ENCODE results near the gene NDUFAF3.

NDUFAF3 gene

DNA sequence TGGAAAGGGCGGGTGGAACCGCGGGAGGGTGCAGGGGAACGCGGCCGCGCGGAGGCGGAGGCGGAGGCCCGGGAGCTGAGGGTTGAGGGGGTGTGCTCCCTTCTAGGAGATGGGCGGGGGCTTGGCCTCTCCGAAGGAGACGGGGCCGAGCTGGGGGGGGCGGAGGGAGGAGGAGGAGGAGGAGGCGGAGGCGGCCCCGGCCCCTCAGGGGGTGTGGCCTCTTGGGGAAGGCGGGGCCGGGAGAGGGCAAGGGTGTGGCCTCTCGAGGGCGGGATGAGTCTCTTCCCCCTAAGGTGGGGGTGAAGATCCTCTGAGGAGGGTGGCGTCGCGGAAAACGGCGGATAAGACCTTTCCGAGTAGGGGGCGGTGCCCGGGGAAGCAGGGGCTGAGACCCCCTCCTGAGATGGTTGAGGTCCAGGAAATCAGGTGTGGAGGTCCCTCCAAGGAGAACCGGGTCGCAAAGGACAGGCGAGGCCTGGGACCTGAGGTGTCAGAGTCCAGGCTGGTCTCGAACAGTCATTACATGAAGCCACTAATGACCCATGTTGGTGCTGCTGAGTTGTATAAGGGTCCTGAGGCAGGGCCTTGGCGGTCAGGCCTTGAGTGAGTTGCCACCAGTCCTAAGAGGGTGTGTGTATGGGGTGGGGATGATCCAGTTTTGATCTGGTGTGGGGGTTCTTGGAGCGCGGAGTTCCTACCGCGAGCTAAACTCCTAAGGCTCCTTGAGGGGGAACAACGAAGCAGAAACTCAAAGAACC is 14.0 kb upstream of the NDUFAF3 start (continued):
- TF ChIP-seq ZNF629 (tag by site-specific recombination; IDR thresholded peaks at IDR 0.05) (no peak), ZNF510 (tag by site-specific recombination; IDR thresholded peaks at IDR 0.05; ENCODE audit: insufficient replicate concordance) (no peak), ZNF692 (tag by site-specific recombination; IDR thresholded peaks at IDR 0.05) (no peak), ZBTB20 (tag by site-specific recombination; IDR thresholded peaks at IDR 0.05) (peak; percentile 48), SALL2 (tag by site-specific recombination; IDR thresholded peaks at IDR 0.05; ENCODE audit: borderline replicate concordance) (no peak), ZNF501 (tag by site-specific recombination; IDR thresholded peaks at IDR 0.05) (peak; percentile 2; the same call in 1 of the 2 replicates), ZNF155 (tag by site-specific recombination; IDR thresholded peaks at IDR 0.05) (no peak), ZBTB17 (tag by site-specific recombination; IDR thresholded peaks at IDR 0.05) (no peak), ZNF394 (tag by site-specific recombination; IDR thresholded peaks at IDR 0.05; ENCODE audit: borderline replicate concordance) (0 out of 2 replicates have a peak, but pooled peaks have one; percentile 1), ZNF114 (tag by site-specific recombination; IDR thresholded peaks at IDR 0.05) (no peak), ZXDB (tag by site-specific recombination; IDR thresholded peaks at IDR 0.05) (no peak; the same call in 1 of the 2 replicates), ZNF544 (tag by site-specific recombination; IDR thresholded peaks at IDR 0.05) (no peak), ZNF398 (tag by site-specific recombination; IDR thresholded peaks at IDR 0.05) (peak; percentile 79), ZNF404 (tag by site-specific recombination; IDR thresholded peaks at IDR 0.05) (no peak), MYNN (tag by site-specific recombination; IDR thresholded peaks at IDR 0.05; ENCODE audit: borderline replicate concordance) (no peak), ZNF747 (tag by site-specific recombination; IDR thresholded peaks at IDR 0.05) (no peak), ZNF707 (tag by site-specific recombination; IDR thresholded peaks at IDR 0.05) (no peak)
- TF ChIP-seq, protein P1, sequence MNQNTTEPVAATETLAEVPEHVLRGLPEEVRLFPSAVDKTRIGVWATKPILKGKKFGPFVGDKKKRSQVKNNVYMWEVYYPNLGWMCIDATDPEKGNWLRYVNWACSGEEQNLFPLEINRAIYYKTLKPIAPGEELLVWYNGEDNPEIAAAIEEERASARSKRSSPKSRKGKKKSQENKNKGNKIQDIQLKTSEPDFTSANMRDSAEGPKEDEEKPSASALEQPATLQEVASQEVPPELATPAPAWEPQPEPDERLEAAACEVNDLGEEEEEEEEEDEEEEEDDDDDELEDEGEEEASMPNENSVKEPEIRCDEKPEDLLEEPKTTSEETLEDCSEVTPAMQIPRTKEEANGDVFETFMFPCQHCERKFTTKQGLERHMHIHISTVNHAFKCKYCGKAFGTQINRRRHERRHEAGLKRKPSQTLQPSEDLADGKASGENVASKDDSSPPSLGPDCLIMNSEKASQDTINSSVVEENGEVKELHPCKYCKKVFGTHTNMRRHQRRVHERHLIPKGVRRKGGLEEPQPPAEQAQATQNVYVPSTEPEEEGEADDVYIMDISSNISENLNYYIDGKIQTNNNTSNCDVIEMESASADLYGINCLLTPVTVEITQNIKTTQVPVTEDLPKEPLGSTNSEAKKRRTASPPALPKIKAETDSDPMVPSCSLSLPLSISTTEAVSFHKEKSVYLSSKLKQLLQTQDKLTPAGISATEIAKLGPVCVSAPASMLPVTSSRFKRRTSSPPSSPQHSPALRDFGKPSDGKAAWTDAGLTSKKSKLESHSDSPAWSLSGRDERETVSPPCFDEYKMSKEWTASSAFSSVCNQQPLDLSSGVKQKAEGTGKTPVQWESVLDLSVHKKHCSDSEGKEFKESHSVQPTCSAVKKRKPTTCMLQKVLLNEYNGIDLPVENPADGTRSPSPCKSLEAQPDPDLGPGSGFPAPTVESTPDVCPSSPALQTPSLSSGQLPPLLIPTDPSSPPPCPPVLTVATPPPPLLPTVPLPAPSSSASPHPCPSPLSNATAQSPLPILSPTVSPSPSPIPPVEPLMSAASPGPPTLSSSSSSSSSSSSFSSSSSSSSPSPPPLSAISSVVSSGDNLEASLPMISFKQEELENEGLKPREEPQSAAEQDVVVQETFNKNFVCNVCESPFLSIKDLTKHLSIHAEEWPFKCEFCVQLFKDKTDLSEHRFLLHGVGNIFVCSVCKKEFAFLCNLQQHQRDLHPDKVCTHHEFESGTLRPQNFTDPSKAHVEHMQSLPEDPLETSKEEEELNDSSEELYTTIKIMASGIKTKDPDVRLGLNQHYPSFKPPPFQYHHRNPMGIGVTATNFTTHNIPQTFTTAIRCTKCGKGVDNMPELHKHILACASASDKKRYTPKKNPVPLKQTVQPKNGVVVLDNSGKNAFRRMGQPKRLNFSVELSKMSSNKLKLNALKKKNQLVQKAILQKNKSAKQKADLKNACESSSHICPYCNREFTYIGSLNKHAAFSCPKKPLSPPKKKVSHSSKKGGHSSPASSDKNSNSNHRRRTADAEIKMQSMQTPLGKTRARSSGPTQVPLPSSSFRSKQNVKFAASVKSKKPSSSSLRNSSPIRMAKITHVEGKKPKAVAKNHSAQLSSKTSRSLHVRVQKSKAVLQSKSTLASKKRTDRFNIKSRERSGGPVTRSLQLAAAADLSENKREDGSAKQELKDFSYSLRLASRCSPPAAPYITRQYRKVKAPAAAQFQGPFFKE (tag by site-specific recombination; IDR thresholded peaks at IDR 0.05; ENCODE audit: borderline replicate concordance): no peak
- TF ChIP-seq, protein P2, sequence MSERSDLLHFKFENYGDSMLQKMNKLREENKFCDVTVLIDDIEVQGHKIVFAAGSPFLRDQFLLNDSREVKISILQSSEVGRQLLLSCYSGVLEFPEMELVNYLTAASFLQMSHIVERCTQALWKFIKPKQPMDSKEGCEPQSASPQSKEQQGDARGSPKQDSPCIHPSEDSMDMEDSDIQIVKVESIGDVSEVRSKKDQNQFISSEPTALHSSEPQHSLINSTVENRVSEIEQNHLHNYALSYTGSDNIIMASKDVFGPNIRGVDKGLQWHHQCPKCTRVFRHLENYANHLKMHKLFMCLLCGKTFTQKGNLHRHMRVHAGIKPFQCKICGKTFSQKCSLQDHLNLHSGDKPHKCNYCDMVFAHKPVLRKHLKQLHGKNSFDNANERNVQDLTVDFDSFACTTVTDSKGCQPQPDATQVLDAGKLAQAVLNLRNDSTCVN (tag by site-specific recombination; optimal IDR thresholded peaks at IDR 0.05): no peak
